ENCODE results near the gene SETD4.

Gene SETD4

GRCh38 chr21:36004441-36004840 lies 55.9 kb downstream of the SETD4 start:
- DNase-seq: no peak

GRCh38 chr21:36003776-36004175 lies 56.5 kb downstream of the SETD4 start:
- no peak for DNase-seq

GRCh38 chr21:35996217-35996616 lies 64.1 kb downstream of the SETD4 start:
- no peak for DNase-seq

GRCh38 chr21:35995522-35996088 lies 64.7 kb downstream of the SETD4 start:
- no peak for DNase-seq

- DNase-seq: no peak
These were observed 65.7 kb downstream of the SETD4 start for GRCh38 chr21:35994613-35995012.

GRCh38 chr21:35993875-35994490 lies 66.3 kb downstream of the SETD4 start:
- no peak for DNase-seq

- DNase-seq: no peak
These were observed 69.2 kb downstream of the SETD4 start for GRCh38 chr21:35991131-35991530.

GRCh38 chr21:35990609-35991008 lies 69.7 kb downstream of the SETD4 start:
- no peak for DNase-seq

GRCh38 chr21:35989138-35989735 lies 71.1 kb downstream of the SETD4 start:
- DNase-seq: no peak

GRCh38 chr21:35988416-35989137 lies 71.7 kb downstream of the SETD4 start:
- no peak for DNase-seq

- no peak for DNase-seq
These were observed 72.9 kb downstream of the SETD4 start for GRCh38 chr21:35987475-35987874.

- DNase-seq: no peak
These were observed 75.5 kb downstream of the SETD4 start for GRCh38 chr21:35984654-35985361.

Data from NCI-H345 (cell line).